RWPE1 (cell line): ENCODE results near the gene PLA2G2D.
A peak's percentile ranks its signal among the peaks of the same experiment; 100 is the strongest.
"Not testable (repeated sequence)": the region's sequence is repeated elsewhere in the genome, so short reads cannot be mapped to it uniquely, and the experiment has no call there.

Experiments
- CTCF ChIA-PET: fragments of 350-600 bp; sonication (Branson Sonifier 250); formaldehyde crosslinking; extraction: SDS; loops from one replicate; lab custom pipeline; 2021; lab: Yijun Ruan, JAX
- POLR2A ChIA-PET: fragments of 400-600 bp; formaldehyde crosslinking; extraction: SDS; loops from one replicate; lab custom pipeline; 2020; ENCODE audit warnings: antibody characterized with exemption; ENCODE audit not compliant: low non-redundant PET; lab: Yijun Ruan, JAX
- DNase-seq: peaks from one replicate; pipeline ENCODE4 v3.0.0; 2012; ENCODE audit warnings: low spot score
- H3K27ac ChIP-seq: fragments of 450-650 bp; 2 replicates; pipeline ENCODE4 v1.5.1; 2017
- CTCF ChIP-seq: fragments of 450-650 bp; conservative IDR thresholded peaks from 2 replicates; pipeline ENCODE4 v1.5.1; 2017; ENCODE audit warnings: low read depth, mild to moderate bottlenecking

PLA2G2D gene

GRCh38 chr1:20138961-20139550 is 19.7 kb upstream of the PLA2G2D start, which contains the start of gene PLA2G2F:
Gene PLA2G2F, plus strand, starts transcription at chr1:20139323. Its CDS starts 105 bp downstream, at chr1:20139428.
- H3K27ac ChIP-seq: no peak within 1 kb of the TSS
- no peak for TF ChIP-seq CTCF
- DNase-seq: no peak
- ChIA-PET POLR2A (no interaction called here), CTCF (no interaction called here)

- DNase-seq: no peak
- CTCF ChIA-PET: no interaction called here
- H3K27ac ChIP-seq: no peak overlapping the region
- POLR2A ChIA-PET: no interaction called here
- no peak for TF ChIP-seq CTCF
Observed at GRCh38 chr1:20138346-20138745, 19.0 kb upstream of the PLA2G2D start.

DNA sequence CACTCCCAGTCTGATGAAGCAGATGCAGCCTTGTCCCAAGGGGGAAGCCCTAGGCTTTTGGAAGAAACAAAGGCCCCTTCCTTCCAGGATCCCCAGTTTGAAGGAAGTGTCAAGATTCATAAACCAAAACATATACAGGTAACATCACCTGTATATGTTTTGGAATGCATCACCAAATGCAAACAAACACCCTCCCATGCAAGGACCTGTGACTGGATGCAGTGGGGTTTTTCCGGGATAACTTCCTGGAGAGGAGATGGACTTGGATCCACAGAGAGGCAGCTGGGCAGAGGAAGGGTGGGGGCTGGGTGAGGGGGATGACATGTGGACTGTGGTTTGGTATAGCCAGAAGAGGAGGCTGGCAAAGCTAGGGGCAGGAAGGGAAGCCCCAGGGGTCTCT is 18.3 kb upstream of the PLA2G2D start:
- ChIA-PET CTCF (no interaction called here), POLR2A (no interaction called here)
- DNase-seq: no peak
- no peak for TF ChIP-seq CTCF
- H3K27ac ChIP-seq: no peak overlapping the region

- ChIA-PET POLR2A (no interaction called here), CTCF (no interaction called here)
- TF ChIP-seq CTCF: no peak
- peak; percentile 67 for DNase-seq
- H3K27ac ChIP-seq: no peak overlapping the region
Observed at GRCh38 chr1:20137055-20137454, 17.7 kb upstream of the PLA2G2D start.

GRCh38 chr1:20136249-20136648 is 16.9 kb upstream of the PLA2G2D start:
- no peak for DNase-seq
- TF ChIP-seq CTCF: no peak
- H3K27ac ChIP-seq: no peak overlapping the region
- POLR2A ChIA-PET: no interaction called here
- CTCF ChIA-PET: no interaction called here

DNA sequence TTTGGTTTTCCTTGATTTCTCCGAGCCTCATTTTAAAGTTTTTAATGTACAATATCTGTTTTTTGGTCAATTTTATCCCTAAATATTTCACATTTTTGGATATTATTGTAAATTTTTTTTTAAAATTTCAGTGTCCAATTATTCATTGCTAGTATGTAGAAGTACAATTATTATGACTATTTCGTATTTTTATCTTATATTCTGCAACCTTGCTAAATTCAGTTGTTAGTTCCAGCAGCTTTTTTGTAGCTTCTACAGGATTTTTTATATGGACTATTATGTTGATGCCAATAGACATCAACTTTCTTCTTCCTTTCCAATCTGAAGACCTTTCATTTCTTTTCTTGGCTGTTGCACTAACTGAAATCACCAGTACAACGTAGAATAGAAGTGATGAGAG is 15.7 kb upstream of the PLA2G2D start:
- TF ChIP-seq CTCF: no peak
- no peak for DNase-seq
- ChIA-PET POLR2A (no interaction called here), CTCF (no interaction called here)
- no peak overlapping the region for H3K27ac ChIP-seq

- POLR2A ChIA-PET, CTCF ChIA-PET, DNase-seq, H3K27ac ChIP-seq: not testable (repeated sequence)
Observed at GRCh38 chr1:20130518-20130917, 11.2 kb upstream of the PLA2G2D start.
